ENCODE results near the gene MYLK.

MYLK gene

GRCh38 chr3:123790254-123791072 lies 93.7 kb downstream of the MYLK start:
- peak; percentile 95 for DNase-seq

DNA sequence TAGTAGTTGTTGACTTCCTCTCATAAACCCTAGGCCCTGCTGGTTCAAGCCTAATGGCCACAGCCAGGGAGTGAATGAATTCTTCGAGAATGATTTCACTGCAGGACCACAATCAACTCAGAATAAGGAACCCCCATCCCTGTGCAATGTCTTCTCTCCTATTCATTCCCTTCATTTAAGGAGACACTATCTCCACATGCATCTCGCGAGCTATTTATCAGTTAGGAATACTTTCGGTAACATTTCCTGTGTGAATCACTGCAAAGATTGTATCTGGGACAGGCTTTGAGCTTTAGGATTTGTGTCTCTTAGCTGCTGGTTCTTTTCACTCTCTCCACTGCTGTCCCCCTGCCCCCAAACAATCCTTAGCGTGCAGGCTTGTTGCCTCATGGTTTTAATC lies 94.4 kb downstream of the MYLK start:
- DNase-seq: peak; percentile 95

- peak; percentile 90 for DNase-seq
These were observed 95.0 kb downstream of the MYLK start for GRCh38 chr3:123789160-123789559.

GRCh38 chr3:123788710-123789109 lies 95.4 kb downstream of the MYLK start:
- peak; percentile 69 for DNase-seq

GRCh38 chr3:123787133-123787532 lies 97.0 kb downstream of the MYLK start:
- DNase-seq: no peak

GRCh38 chr3:123785602-123786001 lies 98.5 kb downstream of the MYLK start:
- no peak for DNase-seq

- no peak for DNase-seq
These were observed 100.3 kb downstream of the MYLK start for GRCh38 chr3:123783811-123784210.

GRCh38 chr3:123783050-123783689 lies 101.0 kb downstream of the MYLK start:
- no peak for DNase-seq

DNA sequence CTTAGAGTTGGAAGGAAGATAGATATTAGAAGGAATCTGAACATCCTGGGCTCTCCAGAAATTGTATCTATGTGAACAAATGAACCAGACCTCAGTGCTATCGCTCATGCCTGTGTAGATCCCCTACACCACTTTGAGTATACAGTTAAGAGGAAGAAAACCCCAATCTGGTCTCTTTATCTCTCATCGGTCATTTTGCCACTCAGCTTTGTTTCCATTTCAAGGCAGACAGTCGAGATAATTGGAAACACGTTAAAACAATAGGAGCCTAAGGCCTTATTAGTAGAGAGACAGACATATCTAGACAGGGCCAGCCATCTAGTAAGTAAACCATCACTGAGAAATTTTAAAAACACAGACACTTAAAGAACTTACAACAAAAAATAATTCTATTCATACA lies 101.6 kb downstream of the MYLK start:
- DNase-seq: no peak

GRCh38 chr3:123781571-123782275 lies 102.4 kb downstream of the MYLK start:
- DNase-seq: no peak

DNA sequence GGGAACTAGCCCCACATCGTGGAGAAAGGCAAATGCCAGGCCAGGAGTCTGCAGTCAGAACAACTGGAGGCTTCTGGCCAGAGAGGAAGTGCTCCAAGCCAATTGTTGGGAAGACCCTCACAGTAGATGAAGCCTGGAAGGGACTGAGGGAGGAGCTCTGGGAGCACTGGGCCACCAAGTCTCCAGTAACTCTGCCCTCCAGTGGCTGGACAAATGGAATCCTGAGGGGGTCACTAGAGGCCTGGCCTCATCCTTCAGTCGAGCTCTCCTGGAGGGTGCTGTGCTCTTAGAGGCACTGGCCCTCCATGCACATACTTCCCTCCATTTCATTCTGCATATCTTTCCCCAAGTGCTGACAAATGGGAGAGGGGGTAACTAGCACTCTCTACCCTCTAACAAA lies 103.0 kb downstream of the MYLK start:
- DNase-seq: no peak

GRCh38 chr3:123780656-123781055 lies 103.5 kb downstream of the MYLK start:
- no peak for DNase-seq

GRCh38 chr3:123779655-123780231 lies 104.4 kb downstream of the MYLK start:
- DNase-seq: no peak

- no peak for DNase-seq
These were observed 105.0 kb downstream of the MYLK start for GRCh38 chr3:123778991-123779622.

- DNase-seq: no peak
These were observed 105.6 kb downstream of the MYLK start for GRCh38 chr3:123778525-123778924.

GRCh38 chr3:123776071-123776782 lies 107.9 kb downstream of the MYLK start:
- DNase-seq: no peak

DNA sequence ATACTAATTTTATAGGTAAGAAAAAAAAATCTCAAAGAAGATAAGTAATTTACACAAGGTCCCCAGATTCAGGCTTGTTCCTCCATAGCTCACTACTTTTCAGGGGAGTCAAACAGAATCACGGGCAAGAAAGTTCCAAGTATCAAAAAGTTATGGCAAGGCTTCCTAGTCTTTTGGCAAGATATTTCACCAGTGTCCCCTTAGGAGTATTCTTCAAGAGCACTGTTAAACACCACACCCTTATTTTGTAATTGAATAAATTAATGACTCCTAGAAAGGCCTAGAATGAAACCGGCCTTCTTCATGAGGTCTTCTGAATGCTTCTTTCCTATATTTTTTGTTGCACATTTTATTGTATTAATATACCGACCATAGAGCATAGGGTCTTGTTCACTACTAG lies 109.7 kb downstream of the MYLK start:
- no peak for DNase-seq

GRCh38 chr3:123773681-123774431 lies 110.3 kb downstream of the MYLK start:
- peak; percentile 89 for DNase-seq

DNA sequence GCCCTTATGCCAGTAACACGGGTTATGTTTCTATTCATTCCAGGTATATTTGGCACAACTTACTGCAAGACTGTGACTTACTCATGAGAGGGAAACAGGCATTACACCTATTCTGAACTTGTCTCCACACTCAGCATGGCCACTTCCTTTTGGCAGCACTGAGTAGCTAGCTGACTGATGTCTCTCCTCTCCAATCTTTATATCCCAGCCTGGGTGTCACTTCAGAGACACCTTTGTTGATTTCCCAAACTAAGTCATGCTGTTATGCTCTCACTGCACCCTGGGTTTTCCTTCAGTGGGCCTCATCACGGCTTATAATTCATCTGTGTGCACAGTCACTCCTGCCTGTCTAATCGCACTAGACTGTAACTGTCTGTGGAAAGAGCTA lies 114.8 kb downstream of the MYLK start:
- no peak for DNase-seq

DNA sequence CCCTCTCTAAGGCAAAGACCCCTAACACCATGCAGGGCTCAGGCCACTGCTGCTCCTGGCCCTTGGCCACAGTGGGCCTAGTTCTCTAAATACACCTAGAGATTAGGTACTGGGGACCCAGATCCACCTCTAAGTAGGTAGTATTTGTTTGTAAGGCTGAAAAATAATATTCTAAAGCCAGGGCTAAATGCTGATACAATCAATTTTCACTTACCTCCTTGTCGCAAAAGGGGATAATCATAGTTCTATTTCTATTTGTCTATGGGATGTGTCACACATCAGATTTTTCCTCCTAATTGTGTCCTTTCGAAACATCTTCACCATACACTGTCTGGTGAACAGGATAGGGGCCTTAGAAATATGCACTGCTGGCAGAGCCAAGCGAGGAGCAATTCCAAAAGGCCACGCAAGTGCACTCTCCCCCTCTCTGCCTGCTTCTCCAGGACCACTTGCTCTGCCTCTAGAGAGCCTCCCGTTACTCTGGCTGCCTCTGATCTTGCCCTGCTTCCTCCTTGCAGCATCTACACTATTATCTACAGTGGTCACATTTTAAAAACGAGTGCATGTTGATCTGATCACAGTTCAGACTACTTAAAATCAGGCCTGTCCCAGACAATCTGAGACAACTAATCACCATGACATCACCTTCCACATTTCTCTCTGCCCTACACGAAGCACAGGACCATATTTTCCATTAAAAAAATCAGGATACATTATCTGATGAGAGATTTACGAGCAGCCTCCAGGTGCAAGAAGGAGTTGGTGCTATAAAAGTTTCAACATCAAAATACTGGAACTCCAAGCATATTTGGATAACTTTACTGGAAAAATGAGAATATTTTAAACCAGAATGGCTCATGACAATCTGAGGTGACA lies 115.4 kb downstream of the MYLK start:
- no peak for DNase-seq

Measured in islet precursor cell (in vitro differentiated cells).